ENCODE results near the gene LTBP1.

Gene LTBP1

GRCh38 chr2:33069894-33070651, 123.3 kb downstream of the LTBP1 start:
- H3K4me3 ChIP-seq (ENCODE audit: low read depth in 1 of 2, low read length in 2 of 2), result no peak overlapping the region
- no peak overlapping the region for H3K27ac ChIP-seq (ENCODE audit: low read length)
- H3K36me3 ChIP-seq (ENCODE audit: control insufficient read depth in 1 of 2, insufficient read depth in 2 of 2, low read length in 2 of 2), result no peaks in the 10 kb centered on the region
- no peaks in the 10 kb centered on the region for H3K9me3 ChIP-seq (ENCODE audit: control insufficient read depth in 1 of 2, low read length in 2 of 2)
- H3K4me1 ChIP-seq (ENCODE audit: control insufficient read depth in 1 of 2, insufficient read depth in 2 of 2, low read length in 2 of 2), result peaks cover 0 to 9% of the 10 kb centered on the region in 2 donors
- no peaks in the 10 kb centered on the region for H3K27me3 ChIP-seq (ENCODE audit: low read depth, low read length)

GRCh38 chr2:33071591-33071990, 124.8 kb downstream of the LTBP1 start:
- H3K27ac ChIP-seq (ENCODE audit: low read length), result no peak overlapping the region
- H3K4me1 ChIP-seq (ENCODE audit: control insufficient read depth in 1 of 2, insufficient read depth in 2 of 2, low read length in 2 of 2), result peaks cover 0 to 9% of the 10 kb centered on the region in 2 donors
- no peak overlapping the region for H3K4me3 ChIP-seq (ENCODE audit: low read depth in 1 of 2, low read length in 2 of 2)
- H3K9me3 ChIP-seq (ENCODE audit: control insufficient read depth in 1 of 2, low read length in 2 of 2), result no peaks in the 10 kb centered on the region
- H3K36me3 ChIP-seq (ENCODE audit: control insufficient read depth in 1 of 2, insufficient read depth in 2 of 2, low read length in 2 of 2), result no peaks in the 10 kb centered on the region
- H3K27me3 ChIP-seq (ENCODE audit: low read depth, low read length), result no peaks in the 10 kb centered on the region

GRCh38 chr2:33072614-33073013, 125.9 kb downstream of the LTBP1 start:
- no peaks in the 10 kb centered on the region for H3K36me3 ChIP-seq (ENCODE audit: control insufficient read depth in 1 of 2, insufficient read depth in 2 of 2, low read length in 2 of 2)
- peaks cover 0 to 4% of the 10 kb centered on the region in 2 donors for H3K4me1 ChIP-seq (ENCODE audit: control insufficient read depth in 1 of 2, insufficient read depth in 2 of 2, low read length in 2 of 2)
- H3K27ac ChIP-seq (ENCODE audit: low read length), result no peak overlapping the region
- no peak overlapping the region for H3K4me3 ChIP-seq (ENCODE audit: low read depth in 1 of 2, low read length in 2 of 2)
- H3K9me3 ChIP-seq (ENCODE audit: control insufficient read depth in 1 of 2, low read length in 2 of 2), result no peaks in the 10 kb centered on the region
- no peaks in the 10 kb centered on the region for H3K27me3 ChIP-seq (ENCODE audit: low read depth, low read length)

- H3K36me3 ChIP-seq (ENCODE audit: control insufficient read depth in 1 of 2, insufficient read depth in 2 of 2, low read length in 2 of 2), result no peaks in the 10 kb centered on the region
- H3K4me1 ChIP-seq (ENCODE audit: control insufficient read depth in 1 of 2, insufficient read depth in 2 of 2, low read length in 2 of 2), result peaks cover 0 to under 1% of the 10 kb centered on the region in 2 donors
- H3K9me3 ChIP-seq (ENCODE audit: control insufficient read depth in 1 of 2, low read length in 2 of 2), result no peaks in the 10 kb centered on the region
- H3K27ac ChIP-seq (ENCODE audit: low read length), result no peak overlapping the region
- no peaks in the 10 kb centered on the region for H3K27me3 ChIP-seq (ENCODE audit: low read depth, low read length)
- H3K4me3 ChIP-seq (ENCODE audit: low read depth in 1 of 2, low read length in 2 of 2), result no peak overlapping the region
Measured at GRCh38 chr2:33073018-33073417, 126.3 kb downstream of the LTBP1 start.

DNA sequence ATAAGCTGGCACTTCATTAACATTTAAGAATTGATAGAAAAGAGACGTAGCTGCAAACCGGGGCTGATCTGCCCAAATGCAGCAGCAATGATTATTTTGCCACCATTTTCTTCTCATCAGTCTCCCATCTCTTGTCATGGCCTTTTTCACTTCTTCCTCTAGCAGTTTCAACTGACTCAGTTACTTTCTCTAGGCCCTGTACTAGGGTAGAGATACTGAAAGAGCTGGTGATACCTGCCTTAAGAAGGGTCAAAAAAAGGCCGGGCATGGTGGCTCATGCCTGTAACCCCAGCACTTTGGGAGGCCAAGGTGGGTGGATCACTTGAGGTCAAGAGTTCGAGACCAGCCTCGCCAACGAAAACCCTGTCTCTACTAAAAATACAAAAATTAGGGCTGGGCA, 127.4 kb downstream of the LTBP1 start:
- no peaks in the 10 kb centered on the region for H3K9me3 ChIP-seq (ENCODE audit: control insufficient read depth in 1 of 2, low read length in 2 of 2)
- no peak overlapping the region for H3K4me3 ChIP-seq (ENCODE audit: low read depth in 1 of 2, low read length in 2 of 2)
- H3K4me1 ChIP-seq (ENCODE audit: control insufficient read depth in 1 of 2, insufficient read depth in 2 of 2, low read length in 2 of 2), result no peaks in the 10 kb centered on the region
- no peaks in the 10 kb centered on the region for H3K36me3 ChIP-seq (ENCODE audit: control insufficient read depth in 1 of 2, insufficient read depth in 2 of 2, low read length in 2 of 2)
- H3K27ac ChIP-seq (ENCODE audit: low read length), result no peak overlapping the region
- no peaks in the 10 kb centered on the region for H3K27me3 ChIP-seq (ENCODE audit: low read depth, low read length)

DNA sequence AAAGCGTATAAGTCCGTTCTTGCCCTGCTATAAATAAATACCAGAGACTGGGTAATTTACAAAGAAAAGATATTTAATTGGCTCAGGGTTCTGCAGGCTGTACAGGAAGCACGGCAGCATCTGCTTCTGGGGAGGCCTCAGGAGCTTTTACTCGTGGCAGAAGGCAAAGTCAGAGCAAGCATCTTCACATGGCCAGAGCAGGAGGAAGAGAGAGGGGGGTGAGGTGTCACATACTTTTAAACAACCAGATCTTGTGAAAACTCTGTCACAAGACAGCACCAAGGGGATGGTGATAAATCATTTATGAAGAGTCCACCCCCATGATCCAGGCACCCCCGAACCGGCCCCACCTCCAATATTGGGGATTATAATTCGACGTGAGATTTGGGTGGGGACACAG, 130.6 kb downstream of the LTBP1 start:
- Histone ChIP-seq H3K27ac (ENCODE audit: low read length) (no peak overlapping the region), H3K36me3 (ENCODE audit: control insufficient read depth in 1 of 2, insufficient read depth in 2 of 2, low read length in 2 of 2) (no peaks in the 10 kb centered on the region), H3K4me1 (ENCODE audit: control insufficient read depth in 1 of 2, insufficient read depth in 2 of 2, low read length in 2 of 2) (no peaks in the 10 kb centered on the region), H3K27me3 (ENCODE audit: low read depth, low read length) (no peaks in the 10 kb centered on the region), H3K9me3 (ENCODE audit: control insufficient read depth in 1 of 2, low read length in 2 of 2) (no peaks in the 10 kb centered on the region), H3K4me3 (ENCODE audit: low read depth in 1 of 2, low read length in 2 of 2) (no peak overlapping the region)

DNA sequence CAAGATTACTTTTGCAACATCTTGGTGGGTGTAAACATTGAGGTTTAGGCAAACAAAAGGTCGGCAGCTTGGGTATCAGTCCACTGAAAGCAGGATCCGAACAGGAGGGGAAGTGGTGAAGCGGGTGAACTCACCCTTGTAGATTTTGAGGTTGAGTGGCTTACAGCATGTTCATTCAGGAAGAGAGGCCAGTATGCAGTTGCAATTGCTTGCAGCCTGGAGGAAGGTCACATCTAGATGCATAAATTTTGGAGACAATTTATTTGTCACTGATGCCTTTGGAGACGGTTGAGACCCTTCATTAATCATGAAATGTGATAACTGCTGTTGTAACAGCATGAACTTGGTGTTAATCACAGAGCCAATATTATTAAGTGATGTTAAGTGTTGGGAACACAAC, 131.1 kb downstream of the LTBP1 start:
- Histone ChIP-seq H3K9me3 (ENCODE audit: control insufficient read depth in 1 of 2, low read length in 2 of 2) (no peaks in the 10 kb centered on the region), H3K27ac (ENCODE audit: low read length) (no peak overlapping the region), H3K36me3 (ENCODE audit: control insufficient read depth in 1 of 2, insufficient read depth in 2 of 2, low read length in 2 of 2) (no peaks in the 10 kb centered on the region), H3K4me1 (ENCODE audit: control insufficient read depth in 1 of 2, insufficient read depth in 2 of 2, low read length in 2 of 2) (no peaks in the 10 kb centered on the region), H3K27me3 (ENCODE audit: low read depth, low read length) (no peaks in the 10 kb centered on the region), H3K4me3 (ENCODE audit: low read depth in 1 of 2, low read length in 2 of 2) (no peak overlapping the region)

DNA sequence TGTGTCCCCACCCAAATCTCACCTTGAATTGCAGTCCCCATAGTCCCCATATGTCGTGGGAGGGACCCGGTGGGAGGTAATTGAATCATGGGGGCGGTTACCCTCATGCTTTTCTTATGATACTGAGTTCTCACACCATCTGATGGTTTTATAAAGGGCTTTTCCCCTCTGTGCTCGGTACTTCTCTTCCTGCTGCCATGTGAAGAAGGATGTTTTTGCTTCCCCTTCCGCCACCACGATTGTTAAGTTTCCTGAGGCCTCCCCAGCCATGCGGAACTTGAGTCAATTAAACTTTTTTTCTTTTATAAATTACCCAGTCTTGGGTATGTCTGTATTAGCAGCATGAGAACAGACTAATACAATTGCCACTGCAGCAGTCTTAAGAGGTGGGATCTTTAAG, 134.9 kb downstream of the LTBP1 start:
- Histone ChIP-seq H3K36me3 (ENCODE audit: control insufficient read depth in 1 of 2, insufficient read depth in 2 of 2, low read length in 2 of 2) (no peaks in the 10 kb centered on the region), H3K4me3 (ENCODE audit: low read depth in 1 of 2, low read length in 2 of 2) (no peak overlapping the region), H3K9me3 (ENCODE audit: control insufficient read depth in 1 of 2, low read length in 2 of 2) (no peaks in the 10 kb centered on the region), H3K27me3 (ENCODE audit: low read depth, low read length) (no peaks in the 10 kb centered on the region), H3K27ac (ENCODE audit: low read length) (no peak overlapping the region), H3K4me1 (ENCODE audit: control insufficient read depth in 1 of 2, insufficient read depth in 2 of 2, low read length in 2 of 2) (peaks cover 0 to 8% of the 10 kb centered on the region in 2 donors)

GRCh38 chr2:33083699-33084387, 137.1 kb downstream of the LTBP1 start:
- no peaks in the 10 kb centered on the region for H3K9me3 ChIP-seq (ENCODE audit: control insufficient read depth in 1 of 2, low read length in 2 of 2)
- no peak overlapping the region for H3K27ac ChIP-seq (ENCODE audit: low read length)
- H3K36me3 ChIP-seq (ENCODE audit: control insufficient read depth in 1 of 2, insufficient read depth in 2 of 2, low read length in 2 of 2), result no peaks in the 10 kb centered on the region
- H3K27me3 ChIP-seq (ENCODE audit: low read depth, low read length), result no peaks in the 10 kb centered on the region
- H3K4me3 ChIP-seq (ENCODE audit: low read depth in 1 of 2, low read length in 2 of 2), result no peak overlapping the region
- H3K4me1 ChIP-seq (ENCODE audit: control insufficient read depth in 1 of 2, insufficient read depth in 2 of 2, low read length in 2 of 2), result peaks cover 0 to 8% of the 10 kb centered on the region in 2 donors

DNA sequence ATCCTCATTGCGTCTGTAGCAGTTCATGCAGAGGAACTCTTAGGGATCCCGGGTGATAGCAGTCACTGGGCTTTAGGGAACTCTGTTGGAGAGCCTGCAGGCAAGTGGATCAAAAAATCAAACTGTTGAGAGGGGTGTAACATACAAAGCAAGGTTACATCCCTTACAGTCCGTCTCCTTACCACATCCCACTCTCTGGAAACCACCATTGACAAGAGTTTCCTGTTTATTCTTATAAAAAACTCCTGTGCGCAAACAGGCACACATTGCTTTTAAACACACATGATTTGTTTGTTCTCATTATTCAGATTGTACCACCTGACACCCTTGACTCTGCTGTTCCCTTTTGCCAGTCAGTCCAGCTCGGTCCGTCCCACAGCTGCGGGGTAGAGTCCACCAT, 137.7 kb downstream of the LTBP1 start:
- H3K4me3 ChIP-seq (ENCODE audit: low read depth in 1 of 2, low read length in 2 of 2), result no peak overlapping the region
- H3K9me3 ChIP-seq (ENCODE audit: control insufficient read depth in 1 of 2, low read length in 2 of 2), result no peaks in the 10 kb centered on the region
- H3K36me3 ChIP-seq (ENCODE audit: control insufficient read depth in 1 of 2, insufficient read depth in 2 of 2, low read length in 2 of 2), result no peaks in the 10 kb centered on the region
- no peak overlapping the region for H3K27ac ChIP-seq (ENCODE audit: low read length)
- H3K27me3 ChIP-seq (ENCODE audit: low read depth, low read length), result no peaks in the 10 kb centered on the region
- peaks cover 0 to 8% of the 10 kb centered on the region in 2 donors for H3K4me1 ChIP-seq (ENCODE audit: control insufficient read depth in 1 of 2, insufficient read depth in 2 of 2, low read length in 2 of 2)

GRCh38 chr2:33085646-33086045, 138.9 kb downstream of the LTBP1 start:
- no peaks in the 10 kb centered on the region for H3K27me3 ChIP-seq (ENCODE audit: low read depth, low read length)
- H3K27ac ChIP-seq (ENCODE audit: low read length), result no peak overlapping the region
- no peak overlapping the region for H3K4me3 ChIP-seq (ENCODE audit: low read depth in 1 of 2, low read length in 2 of 2)
- no peaks in the 10 kb centered on the region for H3K36me3 ChIP-seq (ENCODE audit: control insufficient read depth in 1 of 2, insufficient read depth in 2 of 2, low read length in 2 of 2)
- H3K9me3 ChIP-seq (ENCODE audit: control insufficient read depth in 1 of 2, low read length in 2 of 2), result no peaks in the 10 kb centered on the region
- H3K4me1 ChIP-seq (ENCODE audit: control insufficient read depth in 1 of 2, insufficient read depth in 2 of 2, low read length in 2 of 2), result peaks cover 0 to 8% of the 10 kb centered on the region in 2 donors
